SK-N-SH (cell line): Measurements from ENCODE around the gene CEP170B. TPM values are rescaled to one million over a fixed set of nuclear protein-coding genes. Genes with fewer than 3 reads are reported as not detected.
"Not testable (repeated sequence)": the region's sequence is repeated elsewhere in the genome, so short reads cannot be mapped to it uniquely, and the experiment has no call there.

Experiments used
- CTCF ChIA-PET: fragments of 300-600, 350-600 bp; formaldehyde crosslinking; extraction: SDS; loops from one replicate; lab custom pipeline; 2021; lab: Yijun Ruan, JAX
- POLR2A ChIA-PET: fragments of 350-600 bp; sonication (Branson Sonifier 250); formaldehyde crosslinking; extraction: SDS; loops from one replicate; lab custom pipeline; 2020; ENCODE audit warnings: antibody characterized with exemption, inconsistent platforms; lab: Yijun Ruan, JAX
- DNase-seq: peaks from one replicate; pipeline ENCODE4 v3.0.0; 2012
- H2AFZ ChIP-seq: fragments of 200-600 bp; sonication (generic); 2 replicates; pipeline ENCODE4 v1.8.1; 2016; ENCODE audit warnings: antibody characterized with exemption, mild to moderate bottlenecking, low read depth
- H3F3A ChIP-seq: fragments of 200-600 bp; sonication (generic); replicated peaks from 2 replicates; pipeline ENCODE3; 2016; ENCODE audit warnings: antibody characterized with exemption, mild to moderate bottlenecking; ENCODE audit not compliant: insufficient read depth
- H3K27ac ChIP-seq, 2 experiments: fragments of 200-500 bp in 1 of 2; fragments of 200-600 bp in 1 of 2; sonication (Bioruptor generic) in 1 of 2; sonication (generic), shearing (Covaris generic) in 1 of 2; 2 replicates each; pipeline versions ENCODE4 v1.5.1 to v1.6.1; 2014 to 2016; ENCODE audit warnings: low read depth in 2 of 2, inconsistent platforms in 1 of 2, low read length in 1 of 2, mild to moderate bottlenecking in 1 of 2, mixed read lengths in 1 of 2
- H3K27me3 ChIP-seq: fragments of 200-600 bp; sonication (generic), shearing (Covaris generic); 2 replicates; pipeline ENCODE4 v1.6.1; 2016; ENCODE audit warnings: mixed run types; ENCODE audit not compliant: insufficient read depth
- H3K36me3 ChIP-seq, 2 experiments: fragments of 200-500 bp in 1 of 2; fragments of 200-600 bp in 1 of 2; sonication (Bioruptor generic) in 1 of 2; sonication (generic) in 1 of 2; replicated peaks in 1 of 2; 2 replicates each; pipeline versions ENCODE3 to v1.5.1; 2014 to 2016; ENCODE audit warnings: low read length in 1 of 2, mild to moderate bottlenecking in 1 of 2; ENCODE audit not compliant: insufficient read depth in 2 of 2, control insufficient read depth in 1 of 2
- H3K4me1 ChIP-seq, 2 experiments: fragments of 200-500 bp in 1 of 2; fragments of 200-600 bp in 1 of 2; sonication (Bioruptor generic) in 1 of 2; sonication (generic), shearing (Covaris generic) in 1 of 2; 2 replicates each; pipeline versions ENCODE4 v1.5.1 to v1.6.1; 2014 to 2016; ENCODE audit warnings: low read depth in 1 of 2, low read length in 1 of 2, mixed run types in 1 of 2; ENCODE audit not compliant: insufficient read depth in 2 of 2, control insufficient read depth in 1 of 2
- H3K4me2 ChIP-seq: fragments of 200-600 bp; sonication (generic), shearing (Covaris generic); 2 replicates; pipeline ENCODE4 v1.6.1; 2017; ENCODE audit warnings: mixed run types
- H3K4me3 ChIP-seq, 2 experiments: fragments of 200-500 bp in 1 of 2; fragments of 200-600 bp in 1 of 2; sonication (Bioruptor generic) in 1 of 2; sonication (generic), shearing (Covaris generic) in 1 of 2; 2 replicates each; pipeline versions ENCODE4 v1.5.1 to v1.8.1; 2014 to 2016; ENCODE audit warnings: low read depth in 2 of 2, inconsistent platforms in 1 of 2, low read length in 1 of 2, mild to moderate bottlenecking in 1 of 2, mixed read lengths in 1 of 2, moderate library complexity in 1 of 2
- H3K79me2 ChIP-seq: fragments of 200-600 bp; sonication (generic); 2 replicates; pipeline ENCODE4 v1.8.1; 2017; ENCODE audit warnings: mild to moderate bottlenecking; ENCODE audit not compliant: insufficient read depth
- H3K9ac ChIP-seq: fragments of 200-600 bp; sonication (generic); 2 replicates; pipeline ENCODE4 v1.6.1; 2017; ENCODE audit warnings: mixed run types
- H3K9me2 ChIP-seq: fragments of 200-600 bp; sonication (generic); 2 replicates; pipeline ENCODE4 v1.6.1; 2017; ENCODE audit warnings: mixed run types
- H3K9me3 ChIP-seq: fragments of 200-600 bp; sonication (generic); 2 replicates; pipeline ENCODE4 v1.6.1; 2017; ENCODE audit warnings: mixed run types, mild to moderate bottlenecking, moderate library complexity
- H4K20me1 ChIP-seq: fragments of 200-600 bp; sonication (generic); 2 replicates; pipeline ENCODE4 v1.6.1; 2017; ENCODE audit warnings: mild to moderate bottlenecking, mixed run types; ENCODE audit not compliant: insufficient read depth
- ELF1 ChIP-seq: IDR thresholded peaks from 2 replicates; pipeline ENCODE4 v1.4.0; 2012
- EP300 ChIP-seq, 2 experiments: IDR thresholded peaks; 2 replicates each; pipeline versions ENCODE4 v1.4.0 to v1.6.1; 2012; ENCODE audit warnings: borderline replicate concordance in 1 of 2, low read depth in 1 of 2, low read length in 1 of 2
- FOXJ3 ChIP-seq: sonication (generic); formaldehyde crosslinking; IDR thresholded peaks from 2 replicates; pipeline ENCODE4 v1.5.1; 2020; ENCODE audit warnings: mild to moderate bottlenecking, missing genetic modification reagents
- JUND ChIP-seq: IDR thresholded peaks from 2 replicates; pipeline ENCODE4 v1.4.0; 2012
- MXI1 ChIP-seq: IDR thresholded peaks from 2 replicates; pipeline ENCODE4 v1.6.1; 2012; ENCODE audit warnings: mild to moderate bottlenecking, low read depth, low read length, improper control_type of control experiment
- NFIC ChIP-seq: IDR thresholded peaks from 2 replicates; pipeline ENCODE4 v1.4.0; 2012; ENCODE audit warnings: borderline replicate concordance
- PBX3 ChIP-seq: IDR thresholded peaks from 2 replicates; pipeline ENCODE4; 2012
- RAD21 ChIP-seq: IDR thresholded peaks from 2 replicates; pipeline ENCODE4 v1.6.1; 2012; ENCODE audit warnings: mild to moderate bottlenecking, low read length
- RCOR1 ChIP-seq: fragments of 150-350 bp; IDR thresholded peaks from 2 replicates; pipeline ENCODE4 v1.6.1; 2017; ENCODE audit warnings: antibody characterized with exemption, low read length
- RFX5 ChIP-seq: IDR thresholded peaks from 2 replicates; pipeline ENCODE4 v1.6.1; 2012; ENCODE audit warnings: mild to moderate bottlenecking, improper control_type of control experiment, low read length
- SMC3 ChIP-seq: IDR thresholded peaks from 2 replicates; pipeline ENCODE4 v1.6.1; 2012; ENCODE audit warnings: low read depth, low read length, improper control_type of control experiment
- TAF1 ChIP-seq: IDR thresholded peaks from 2 replicates; pipeline ENCODE4 v1.6.1; 2012; ENCODE audit warnings: low read depth, mild to moderate bottlenecking, low read length, moderate library complexity, borderline replicate concordance
- TCF12 ChIP-seq: IDR thresholded peaks from 2 replicates; pipeline ENCODE4 v1.4.0; 2012
- USF2 ChIP-seq: fragments of 150-350 bp; IDR thresholded peaks from 2 replicates; pipeline ENCODE4 v1.6.1; 2017; ENCODE audit warnings: antibody characterized with exemption, low read length, low read depth, borderline replicate concordance
- WGBS: methylation state at CpG from one replicate; pipeline ENCODE4 v1.1.6; 2017; ENCODE audit warnings: low lambda C conversion rate; 5-methylcytosine and 5-hydroxymethylcytosine counted together
- polyA plus RNA-seq, 3 experiments: library from polyadenylated mRNA; depleted of rRNA; stranded (reverse); fragments of >200 nt; gene quantifications; 2 replicates each; pipeline ENCODE4 v1.2.3, GENCODE V29; 2012
- TF ChIP-seq, protein P1 (sequence below): IDR thresholded peaks from 2 replicates; pipeline ENCODE4 v1.4.0; 2012; ENCODE audit warnings: low read depth, borderline replicate concordance
- TF ChIP-seq, protein P2 (sequence below): fragments of 150-350 bp; IDR thresholded peaks from 2 replicates; pipeline ENCODE4 v1.6.1; 2016; ENCODE audit warnings: mild to moderate bottlenecking, low read depth, low read length

The CEP170B gene
- polyA plus RNA-seq, 1 of the 3 experiments (the other 2 are of a cell fraction), result 11.0 TPM

DNA sequence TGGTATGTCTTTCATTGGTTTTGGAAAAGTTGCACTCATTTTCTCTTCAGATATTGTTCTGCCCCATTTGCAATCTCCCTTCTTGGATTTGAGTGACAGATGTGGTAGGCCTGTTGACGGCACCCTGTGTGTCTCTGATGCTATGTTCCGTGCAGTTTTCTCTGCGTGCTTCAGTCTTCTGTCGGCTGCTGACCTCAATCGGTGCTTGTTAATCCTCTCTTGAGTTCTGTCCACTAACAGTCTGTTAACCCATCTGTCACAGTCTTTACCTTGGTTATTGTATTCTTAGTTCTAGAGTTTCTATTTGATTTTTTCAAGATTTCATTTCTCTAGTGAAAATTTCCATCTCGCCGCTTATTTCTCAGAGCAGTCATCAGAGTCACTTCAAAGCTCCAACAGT is 38.9 kb downstream of the CEP170B start:
- Histone ChIP-seq H3K4me3 (no peak overlapping the region), H3K4me1 (no peaks in the 10 kb centered on the region), H3F3A (no peaks in the 10 kb centered on the region), H4K20me1 (no peaks in the 10 kb centered on the region), H3K36me3 (no peaks in the 10 kb centered on the region), H3K79me2 (no peaks in the 10 kb centered on the region), H3K27ac (no peak overlapping the region), H3K9me3 (no peaks in the 10 kb centered on the region), H3K27me3 (peaks cover 14% of the 10 kb centered on the region; the same call in 1 of the 2 replicates), H3K4me2 (no peak overlapping the region), H3K9me2 (no peaks in the 10 kb centered on the region), H3K9ac (no peak overlapping the region), H2AFZ (no peak overlapping the region)
- no peak for DNase-seq
- ChIA-PET POLR2A (no interaction called here), CTCF (interaction anchor here (1.3 to 1.7 kb wide), 2 partner anchors 8 to 72 kb away, joined by 3 to 7 read pairs; no protein-coding TSS in a partner anchor)
- TF ChIP-seq TAF1, result no peak
- no peak for TF ChIP-seq SMC3
- no peak for TF ChIP-seq RCOR1
- no peak for TF ChIP-seq PBX3
- TF ChIP-seq ELF1, result no peak
- TF ChIP-seq FOXJ3 (CRISPR knock-in tag), result no peak
- TF ChIP-seq, protein P1, sequence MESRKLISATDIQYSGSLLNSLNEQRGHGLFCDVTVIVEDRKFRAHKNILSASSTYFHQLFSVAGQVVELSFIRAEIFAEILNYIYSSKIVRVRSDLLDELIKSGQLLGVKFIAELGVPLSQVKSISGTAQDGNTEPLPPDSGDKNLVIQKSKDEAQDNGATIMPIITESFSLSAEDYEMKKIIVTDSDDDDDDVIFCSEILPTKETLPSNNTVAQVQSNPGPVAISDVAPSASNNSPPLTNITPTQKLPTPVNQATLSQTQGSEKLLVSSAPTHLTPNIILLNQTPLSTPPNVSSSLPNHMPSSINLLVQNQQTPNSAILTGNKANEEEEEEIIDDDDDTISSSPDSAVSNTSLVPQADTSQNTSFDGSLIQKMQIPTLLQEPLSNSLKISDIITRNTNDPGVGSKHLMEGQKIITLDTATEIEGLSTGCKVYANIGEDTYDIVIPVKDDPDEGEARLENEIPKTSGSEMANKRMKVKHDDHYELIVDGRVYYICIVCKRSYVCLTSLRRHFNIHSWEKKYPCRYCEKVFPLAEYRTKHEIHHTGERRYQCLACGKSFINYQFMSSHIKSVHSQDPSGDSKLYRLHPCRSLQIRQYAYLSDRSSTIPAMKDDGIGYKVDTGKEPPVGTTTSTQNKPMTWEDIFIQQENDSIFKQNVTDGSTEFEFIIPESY, result no peak
- TF ChIP-seq RFX5, result no peak
- no peak for TF ChIP-seq EP300 (IDR thresholded peaks at IDR 0.05; ENCODE audit: borderline replicate concordance in 1 of 2, low read depth in 1 of 2, low read length in 1 of 2)
- no peak for TF ChIP-seq NFIC
- no peak for TF ChIP-seq JUND
- TF ChIP-seq TCF12, result no peak
- TF ChIP-seq RAD21, result no peak
- TF ChIP-seq, protein P2, sequence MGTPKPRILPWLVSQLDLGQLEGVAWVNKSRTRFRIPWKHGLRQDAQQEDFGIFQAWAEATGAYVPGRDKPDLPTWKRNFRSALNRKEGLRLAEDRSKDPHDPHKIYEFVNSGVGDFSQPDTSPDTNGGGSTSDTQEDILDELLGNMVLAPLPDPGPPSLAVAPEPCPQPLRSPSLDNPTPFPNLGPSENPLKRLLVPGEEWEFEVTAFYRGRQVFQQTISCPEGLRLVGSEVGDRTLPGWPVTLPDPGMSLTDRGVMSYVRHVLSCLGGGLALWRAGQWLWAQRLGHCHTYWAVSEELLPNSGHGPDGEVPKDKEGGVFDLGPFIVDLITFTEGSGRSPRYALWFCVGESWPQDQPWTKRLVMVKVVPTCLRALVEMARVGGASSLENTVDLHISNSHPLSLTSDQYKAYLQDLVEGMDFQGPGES, result no peak
- TF ChIP-seq USF2, result no peak
- TF ChIP-seq MXI1, result no peak
- WGBS, result 71% methylated on average over 7 of the region's 7 CpGs

- not testable (repeated sequence) for DNase-seq, H3K36me3 ChIP-seq, H3K4me3 ChIP-seq, H3K9me3 ChIP-seq, H3K4me2 ChIP-seq, H4K20me1 ChIP-seq, H3K27ac ChIP-seq, H3K9me2 ChIP-seq, H2AFZ ChIP-seq, H3F3A ChIP-seq, H3K9ac ChIP-seq, H3K79me2 ChIP-seq, H3K4me1 ChIP-seq
- 17% methylated on average over 30 of the region's 38 CpGs for WGBS
- H3K27me3 ChIP-seq, result peaks cover 14% of the 10 kb centered on the region; the same call in 1 of the 2 replicates
- ChIA-PET POLR2A (interaction anchor here (0.6 kb wide), 1 partner anchor 107 kb away, joined by 3 read pairs; no protein-coding TSS in a partner anchor), CTCF (interaction anchor here (0.7 to 1.7 kb wide), 3 partner anchors 9 to 79 kb away, joined by 3 to 7 read pairs (median 4); no protein-coding TSS in a partner anchor)
Measured at GRCh38 chr14:104904650-104905578, 39.8 kb downstream of the CEP170B start.

DNA sequence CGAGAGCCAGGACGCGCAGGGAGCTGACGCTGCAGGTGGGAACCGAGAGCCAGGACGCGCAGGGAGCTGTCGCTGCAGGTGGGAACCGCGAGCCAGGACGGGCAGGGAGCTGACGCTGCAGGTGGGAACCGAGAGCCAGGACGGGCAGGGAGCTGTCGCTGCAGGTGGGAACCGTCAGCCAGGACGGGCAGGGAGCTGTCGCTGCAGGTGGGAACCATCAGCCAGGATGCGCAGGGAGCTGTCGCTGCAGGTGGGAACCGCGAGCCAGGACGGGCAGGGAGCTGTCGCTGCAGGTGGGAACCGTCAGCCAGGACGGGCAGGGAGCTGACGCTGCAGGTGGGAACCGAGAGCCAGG is 40.5 kb downstream of the CEP170B start:
- H3K27me3 ChIP-seq, result peaks cover 14% of the 10 kb centered on the region; the same call in 1 of the 2 replicates
- H3F3A ChIP-seq, H3K27ac ChIP-seq, H4K20me1 ChIP-seq, DNase-seq, H3K9me3 ChIP-seq, H3K9ac ChIP-seq, H3K4me1 ChIP-seq, H3K4me3 ChIP-seq, H2AFZ ChIP-seq, H3K36me3 ChIP-seq, H3K9me2 ChIP-seq, H3K79me2 ChIP-seq, H3K4me2 ChIP-seq: not testable (repeated sequence)
- CTCF ChIA-PET, result interaction anchor here (1.3 to 1.7 kb wide), 2 partner anchors 10 to 70 kb away, joined by 3 to 7 read pairs; no protein-coding TSS in a partner anchor
- POLR2A ChIA-PET, result interaction anchor here (0.6 kb wide), 1 partner anchor 106 kb away, joined by 3 read pairs; no protein-coding TSS in a partner anchor
- 29% methylated on average over 24 of the region's 28 CpGs for WGBS
